ENCODE data around the gene AK4.

Gene AK4

GRCh38 chr1:65151641-65152040, 3.6 kb downstream of the AK4 start:
- no peaks in the 10 kb centered on the region for H3K9me2 ChIP-seq (replicated peaks; ENCODE audit: insufficient read depth, low read length)
- H3F3A ChIP-seq (ENCODE audit: insufficient read depth) = 0 out of 2 replicates have a peak, but pooled peaks cover 4% of the 10 kb centered on the region
- TF ChIP-seq EZH2phosphoT487 (conservative IDR thresholded peaks at IDR 0.05; ENCODE audit: low read length) (no peak), CTCF (IDR thresholded peaks at IDR 0.05; ENCODE audit: insufficient read depth, low read length, poor library complexity, severe bottlenecking) (no peak)
- no peaks in the 10 kb centered on the region; the same call in 1 of the 2 replicates for H3K36me3 ChIP-seq (ENCODE audit: low read length)
- H3K27me3 ChIP-seq (ENCODE audit: low read length) = no peaks in the 10 kb centered on the region
- no peaks in the 10 kb centered on the region for H3K9me3 ChIP-seq (ENCODE audit: insufficient read depth, low read length)
- H4K20me1 ChIP-seq (ENCODE audit: low read depth, low read length) = no peaks in the 10 kb centered on the region
- no peak overlapping the region for H3K9ac ChIP-seq (ENCODE audit: low read length)
- no peaks in the 10 kb centered on the region for H3K79me2 ChIP-seq (ENCODE audit: insufficient read depth, low read length)
- no peak overlapping the region for H3K4me3 ChIP-seq (ENCODE audit: insufficient read depth, low read length, poor library complexity, severe bottlenecking)
- no peak overlapping the region for H3K4me2 ChIP-seq (ENCODE audit: low read depth, low read length, poor library complexity, severe bottlenecking)
- no peak overlapping the region for H2AFZ ChIP-seq (ENCODE audit: low read depth, low read length, severe bottlenecking)
- no peak overlapping the region for H3K27ac ChIP-seq (ENCODE audit: low read depth, low read length)

- H3K4me2 ChIP-seq (ENCODE audit: low read depth, low read length, poor library complexity, severe bottlenecking) = no peak overlapping the region
Observed at GRCh38 chr1:65153635-65154034, 5.6 kb downstream of the AK4 start.

GRCh38 chr1:65156910-65157545, 9.0 kb downstream of the AK4 start:
- TF ChIP-seq EZH2phosphoT487 (conservative IDR thresholded peaks at IDR 0.05; ENCODE audit: low read length) = no peak
- TF ChIP-seq CTCF (IDR thresholded peaks at IDR 0.05; ENCODE audit: insufficient read depth, low read length, poor library complexity, severe bottlenecking) = no peak
- Histone ChIP-seq H3K4me2 (ENCODE audit: low read depth, low read length, poor library complexity, severe bottlenecking) (no peak overlapping the region), H3K4me3 (ENCODE audit: insufficient read depth, low read length, poor library complexity, severe bottlenecking) (no peak overlapping the region), H4K20me1 (ENCODE audit: low read depth, low read length) (no peaks in the 10 kb centered on the region), H3K36me3 (ENCODE audit: low read length) (no peaks in the 10 kb centered on the region), H2AFZ (ENCODE audit: low read depth, low read length, severe bottlenecking) (no peak overlapping the region), H3K27ac (ENCODE audit: low read depth, low read length) (no peak overlapping the region), H3F3A (ENCODE audit: insufficient read depth) (no peaks in the 10 kb centered on the region), H3K9me2 (replicated peaks; ENCODE audit: insufficient read depth, low read length) (no peaks in the 10 kb centered on the region), H3K79me2 (ENCODE audit: insufficient read depth, low read length) (no peaks in the 10 kb centered on the region), H3K9me3 (ENCODE audit: insufficient read depth, low read length) (no peaks in the 10 kb centered on the region), H3K27me3 (ENCODE audit: low read length) (no peaks in the 10 kb centered on the region), H3K9ac (ENCODE audit: low read length) (no peak overlapping the region)

More at GRCh38 chr1:65153635-65154034, 5.6 kb downstream of the AK4 start:
- Histone ChIP-seq H3K27me3 (ENCODE audit: low read length) (no peaks in the 10 kb centered on the region), H3K9ac (ENCODE audit: low read length) (no peak overlapping the region), H3K79me2 (ENCODE audit: insufficient read depth, low read length) (no peaks in the 10 kb centered on the region), H3K27ac (ENCODE audit: low read depth, low read length) (no peak overlapping the region), H3K9me3 (ENCODE audit: insufficient read depth, low read length) (no peaks in the 10 kb centered on the region), H4K20me1 (ENCODE audit: low read depth, low read length) (no peaks in the 10 kb centered on the region), H3K4me3 (ENCODE audit: insufficient read depth, low read length, poor library complexity, severe bottlenecking) (no peak overlapping the region), H3K9me2 (replicated peaks; ENCODE audit: insufficient read depth, low read length) (no peaks in the 10 kb centered on the region), H3K36me3 (ENCODE audit: low read length) (no peaks in the 10 kb centered on the region; the same call in 1 of the 2 replicates), H2AFZ (ENCODE audit: low read depth, low read length, severe bottlenecking) (no peak overlapping the region), H3F3A (ENCODE audit: insufficient read depth) (0 out of 2 replicates have a peak, but pooled peaks cover 4% of the 10 kb centered on the region)
- TF ChIP-seq EZH2phosphoT487 (conservative IDR thresholded peaks at IDR 0.05; ENCODE audit: low read length) = no peak
- no peak for TF ChIP-seq CTCF (IDR thresholded peaks at IDR 0.05; ENCODE audit: insufficient read depth, low read length, poor library complexity, severe bottlenecking)

All from SU-DHL-6 (cell line).